Activated T-cell treated with anti-CD3 and anti-CD28 coated beads, Interleukin-2, amount 50 U/mL, for 72 hours (primary cell): ENCODE measurements around the gene WNK4. TPM values are rescaled to one million over a fixed set of nuclear protein-coding genes. Genes with fewer than 3 reads are reported as not detected.

Experiments used
- ATAC-seq, 2 donors: fragments of 150-1000 bp; cut with Tn5 transposase; replicated peaks in 1 of 2; 2 replicates each; pipeline ENCODE4 v1.10.0; 2021; ENCODE audit warnings: moderate library complexity in 2 of 2, mild to moderate bottlenecking in 1 of 2
- DNase-seq, 2 donors: peaks; one replicate each; pipeline ENCODE4 v3.0.0; 2021 to 2022; ENCODE audit warnings: mixed read lengths in 1 of 2
- H3K27ac Mint-ChIP-seq: one replicate; pipeline ENCODE4 v1.8.0; 2022; ENCODE audit warnings: mild to moderate bottlenecking, moderate library complexity, mixed read lengths
- H3K27me3 Mint-ChIP-seq: one replicate; pipeline ENCODE4 v1.8.0; 2022; ENCODE audit warnings: low read depth, mixed read lengths
- H3K36me3 Mint-ChIP-seq, 2 donors: one replicate each; pipeline ENCODE4 v1.8.0; 2022; ENCODE audit warnings: mixed read lengths in 2 of 2, mild to moderate bottlenecking in 1 of 2; ENCODE audit not compliant: insufficient read depth in 2 of 2
- H3K4me1 Mint-ChIP-seq: one replicate; pipeline ENCODE4 v1.8.0; 2022; ENCODE audit warnings: low read depth, mixed read lengths
- H3K4me3 Mint-ChIP-seq, 2 donors: one replicate each; pipeline ENCODE4 v1.8.0; 2022; ENCODE audit warnings: mild to moderate bottlenecking in 2 of 2, mixed read lengths in 2 of 2, moderate library complexity in 2 of 2
- H3K9me3 Mint-ChIP-seq, 2 donors: one replicate each; pipeline ENCODE4 v1.8.0; 2022; ENCODE audit warnings: mixed read lengths in 2 of 2
- total RNA-seq, 2 donors: library from RNA; stranded (reverse); gene quantifications; one replicate each; pipeline ENCODE4 v1.2.3, GENCODE V29; 2022

The WNK4 gene
- total RNA-seq, 2 donors from 2014 or later: 1.0 to 1.1 TPM

DNA sequence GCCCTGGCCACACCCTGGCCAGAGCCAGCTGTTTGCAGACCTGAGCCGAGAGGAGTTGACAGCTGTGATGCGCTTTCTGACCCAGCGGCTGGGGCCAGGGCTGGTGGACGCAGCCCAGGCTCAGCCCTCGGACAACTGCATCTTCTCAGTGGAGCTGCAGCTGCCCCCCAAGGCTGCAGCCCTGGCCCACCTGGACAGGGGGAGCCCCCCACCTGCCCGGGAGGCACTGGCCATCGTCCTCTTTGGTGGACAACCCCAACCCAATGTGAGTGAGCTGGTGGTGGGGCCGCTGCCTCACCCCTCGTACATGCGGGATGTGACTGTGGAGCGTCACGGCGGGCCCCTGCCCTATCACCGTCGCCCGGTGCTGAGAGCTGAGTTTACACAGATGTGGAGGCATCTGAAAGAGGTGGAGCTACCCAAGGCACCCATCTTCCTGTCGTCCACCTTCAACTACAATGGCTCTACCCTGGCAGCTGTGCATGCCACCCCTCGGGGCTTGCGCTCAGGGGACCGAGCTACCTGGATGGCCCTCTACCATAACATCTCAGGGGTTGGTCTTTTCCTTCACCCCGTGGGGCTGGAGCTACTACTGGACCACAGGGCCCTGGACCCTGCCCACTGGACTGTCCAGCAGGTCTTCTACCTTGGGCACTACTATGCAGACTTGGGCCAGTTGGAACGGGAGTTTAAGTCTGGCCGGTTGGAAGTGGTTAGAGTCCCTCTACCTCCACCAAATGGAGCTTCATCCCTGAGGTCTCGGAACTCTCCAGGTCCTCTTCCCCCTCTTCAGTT, 64.5 kb downstream of the WNK4 start:
- H3K4me3 Mint-ChIP-seq: no peak overlapping the region
- ATAC-seq (no peak), DNase-seq (no peak)
- no peaks in the 10 kb centered on the region for H3K27me3 Mint-ChIP-seq
- no peak overlapping the region for H3K27ac Mint-ChIP-seq
- peaks cover 28% of the 10 kb centered on the region for H3K4me1 Mint-ChIP-seq
- peaks cover 8 to 12% of the 10 kb centered on the region in 2 donors for H3K36me3 Mint-ChIP-seq
- H3K9me3 Mint-ChIP-seq: no peaks in the 10 kb centered on the region

DNA sequence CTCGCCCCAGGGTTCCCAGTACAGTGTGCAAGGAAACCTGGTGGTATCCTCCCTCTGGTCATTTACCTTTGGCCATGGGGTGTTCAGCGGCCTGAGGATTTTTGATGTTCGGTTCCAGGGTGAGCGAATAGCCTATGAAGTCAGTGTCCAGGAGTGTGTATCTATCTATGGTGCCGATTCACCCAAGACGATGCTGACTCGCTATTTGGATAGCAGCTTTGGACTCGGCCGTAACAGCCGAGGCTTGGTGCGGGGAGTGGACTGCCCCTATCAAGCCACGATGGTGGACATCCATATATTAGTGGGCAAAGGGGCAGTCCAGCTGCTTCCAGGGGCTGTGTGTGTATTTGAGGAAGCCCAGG, 65.1 kb downstream of the WNK4 start:
- H3K27me3 Mint-ChIP-seq: no peaks in the 10 kb centered on the region
- H3K27ac Mint-ChIP-seq: no peak overlapping the region
- H3K4me1 Mint-ChIP-seq: peaks cover 28% of the 10 kb centered on the region
- peak overlapping the region in 1 of 2 donors; percentile 77 for H3K4me3 Mint-ChIP-seq
- ATAC-seq: peak in 1 of 2 donors; percentile 7
- no peak for DNase-seq
- H3K36me3 Mint-ChIP-seq: peaks cover 8 to 12% of the 10 kb centered on the region in 2 donors
- H3K9me3 Mint-ChIP-seq: no peaks in the 10 kb centered on the region

DNA sequence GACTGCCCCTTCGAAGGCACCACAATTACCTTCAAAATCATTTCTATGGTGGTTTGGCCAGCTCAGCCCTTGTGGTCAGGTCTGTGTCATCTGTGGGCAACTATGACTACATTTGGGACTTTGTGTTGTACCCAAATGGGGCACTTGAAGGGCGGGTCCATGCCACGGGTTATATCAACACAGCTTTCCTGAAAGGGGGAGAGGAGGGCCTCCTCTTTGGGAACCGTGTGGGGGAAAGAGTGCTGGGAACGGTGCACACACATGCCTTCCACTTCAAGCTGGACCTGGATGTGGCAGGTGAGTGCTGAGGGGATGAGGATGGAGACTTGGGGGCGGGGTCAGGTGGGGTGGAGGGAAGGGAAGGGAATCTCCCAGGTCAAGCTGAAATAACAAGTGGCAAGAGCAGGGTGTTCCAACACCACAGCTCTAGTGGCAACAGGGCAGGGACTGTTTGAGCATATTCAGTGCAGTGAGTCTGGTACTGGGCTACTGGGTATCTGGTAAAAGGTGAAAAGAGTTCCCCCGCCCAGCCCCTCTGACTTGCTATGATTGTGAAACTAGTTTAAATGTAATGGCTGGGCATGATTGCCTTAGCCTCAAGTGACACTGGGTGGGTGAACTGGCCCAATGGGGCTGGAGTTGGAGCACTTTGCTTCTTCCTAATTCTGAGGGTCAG, 65.6 kb downstream of the WNK4 start:
- DNase-seq: peak; percentile 77 to 80
- Mint-ChIP-seq H3K9me3 (no peaks in the 10 kb centered on the region), H3K4me3 (peak overlapping the region; percentile 56 to 77), H3K4me1 (peaks cover 28% of the 10 kb centered on the region), H3K27ac (peak overlapping the region; percentile 16), H3K27me3 (no peaks in the 10 kb centered on the region), H3K36me3 (peaks cover 8 to 12% of the 10 kb centered on the region in 2 donors)
- ATAC-seq: peak; percentile 91 to 93

Other genes with a start within 250 kb of the WNK4 start
- gene NAGLU, start 244.4 kb upstream of the WNK4 start, total RNA-seq: 1 to 10 TPM; 9.4 to 9.8 TPM
- 1 to 10 TPM; 1.3 to 1.8 TPM for gene HSD17B1, start 227.7 kb upstream of the WNK4 start, total RNA-seq
- 10 to 100 TPM; 98.2 to 98.5 TPM for gene COASY, start 218.5 kb upstream of the WNK4 start, total RNA-seq
- 10 to 100 TPM; 38.8 to 41.2 TPM for gene MLX, start 213.5 kb upstream of the WNK4 start, total RNA-seq
- 10 to 100 TPM; 31.7 to 40.7 TPM for gene PSMC3IP, start 202.9 kb upstream of the WNK4 start, total RNA-seq
- 10 to 100 TPM; 41.5 to 42.6 TPM for gene RETREG3, start 171.2 kb upstream of the WNK4 start, total RNA-seq
- 10 to 100 TPM; 42.3 to 51.5 TPM for gene TUBG1, start 170.9 kb upstream of the WNK4 start, total RNA-seq
- 10 to 100 TPM in 1 of 2 donors, 1 to 10 TPM in 1; 8.1 to 11.2 TPM for gene TUBG2, start 121.3 kb upstream of the WNK4 start, total RNA-seq
- gene PLEKHH3, start 103.6 kb upstream of the WNK4 start, total RNA-seq: 1 to 10 TPM; 1.2 to 1.9 TPM
- gene CCR10, start 98.8 kb upstream of the WNK4 start, total RNA-seq: under 1 TPM in 1 of 2 donors, not detected in 1; 0.83 TPM
- gene CNTNAP1, start 98.1 kb upstream of the WNK4 start, total RNA-seq: 1 to 10 TPM in 1 of 2 donors, under 1 TPM in 1; 0.53 to 1.3 TPM
- 10 to 100 TPM; 40.9 to 45.9 TPM for gene EZH1, start 35.6 kb upstream of the WNK4 start, total RNA-seq
- gene RAMP2, start 19.4 kb upstream of the WNK4 start, total RNA-seq: not detected
- 10 to 100 TPM; 64.4 to 71.6 TPM for gene VPS25, start 7.2 kb upstream of the WNK4 start, total RNA-seq
- gene COA3, start 18.1 kb downstream of the WNK4 start, total RNA-seq: 10 to 100 TPM; 21.9 to 23.9 TPM
- gene CNTD1, start 18.3 kb downstream of the WNK4 start, total RNA-seq: under 1 TPM; 0.22 to 0.32 TPM
- gene BECN1, start 43.7 kb downstream of the WNK4 start, total RNA-seq: 100 to 1,000 TPM in 1 of 2 donors, 10 to 100 TPM in 1; 98.4 to 100 TPM
- gene PSME3, start 52.8 kb downstream of the WNK4 start, total RNA-seq: 10 to 100 TPM; 87.4 to 91.2 TPM
- gene AOC2, start 64.0 kb downstream of the WNK4 start, total RNA-seq: 10 to 100 TPM in 1 of 2 donors, 1 to 10 TPM in 1; 8.8 to 11.5 TPM
- 1 to 10 TPM; 6.8 to 9.4 TPM for gene AOC3, start 70.6 kb downstream of the WNK4 start, total RNA-seq
- gene G6PC1, start 120.2 kb downstream of the WNK4 start, total RNA-seq: not detected
- 10 to 100 TPM; 50.7 to 52.2 TPM for gene AARSD1, start 183.8 kb downstream of the WNK4 start, total RNA-seq
- gene PTGES3L, start 199.5 kb downstream of the WNK4 start, total RNA-seq: under 1 TPM; 0.36 to 0.95 TPM
- 10 to 100 TPM in 1 of 2 donors, 1 to 10 TPM in 1; 10.0 to 11.5 TPM for gene RUNDC1, start 200.0 kb downstream of the WNK4 start, total RNA-seq
- gene RPL27, start 217.8 kb downstream of the WNK4 start, total RNA-seq: 1,000 to 10,000 TPM; 1,142 to 1,191 TPM
- gene IFI35, start 226.2 kb downstream of the WNK4 start, total RNA-seq: 10 to 100 TPM; 28.3 to 63.3 TPM
- gene VAT1, start 241.8 kb downstream of the WNK4 start, total RNA-seq: 10 to 100 TPM; 13.2 to 23.2 TPM
- gene RND2, start 244.6 kb downstream of the WNK4 start, total RNA-seq: not detected